Endothelial cell of umbilical vein (primary cell): Measurements from ENCODE around the gene ZNF48. TPM values are rescaled to one million over a fixed set of nuclear protein-coding genes. Genes with fewer than 3 reads are reported as not detected.

Experiments used
- BruUV-seq: library from RNA; stranded (reverse); fragments of 400-500 nt; replicated peaks from 2 replicates; lab custom pipeline; 2021; lab: Mats Ljungman, UMichigan
- CTCF ChIA-PET: fragments of 300-600, 350-600 bp; sonication (Branson Sonifier 250); formaldehyde crosslinking; loops from one replicate; lab custom pipeline; 2021; ENCODE audit warnings: antibody characterized with exemption, inconsistent platforms; lab: Charles Lee
- POLR2A ChIA-PET: fragments of 300-600, 350-600 bp; sonication (Branson Sonifier 250); formaldehyde crosslinking; loops from one replicate; lab custom pipeline; 2021; ENCODE audit warnings: antibody characterized with exemption, inconsistent platforms; lab: Charles Lee
- DNase-seq: peaks from one replicate; pipeline ENCODE4 v3.0.0-alpha.2; 2011; ENCODE audit warnings: low read depth, low spot score
- FAIRE-seq: peaks from 2 replicates; lab custom pipeline; 2011; peaks lifted over from hg19 to GRCh38; lab: Jason Lieb, UNC
- H2AFZ ChIP-seq: 2 replicates; pipeline ENCODE4 v1.6.0; 2012; ENCODE audit warnings: low read depth, low read length, control low read depth, inconsistent platforms
- H3K27ac ChIP-seq: 2 replicates; pipeline ENCODE4 v1.5.1; 2011; ENCODE audit warnings: low read depth, mild to moderate bottlenecking, control low read depth, low read length, moderate library complexity; ENCODE audit not compliant: insufficient read depth
- H3K27me3 ChIP-seq, 2 experiments: 2 replicates each; pipeline versions ENCODE4 v1.6.0 to v1.6.1; 2011; ENCODE audit warnings: low read length in 2 of 2, mixed read lengths in 1 of 2; ENCODE audit not compliant: control insufficient read depth in 2 of 2, insufficient read depth in 2 of 2
- H3K36me3 ChIP-seq, 2 experiments: 2 replicates in 1 of 2; 3 replicates in 1 of 2; pipeline ENCODE4 v1.5.1; 2011; ENCODE audit warnings: low read length in 2 of 2, mild to moderate bottlenecking in 1 of 2, moderate library complexity in 1 of 2; ENCODE audit not compliant: control insufficient read depth in 2 of 2, insufficient read depth in 2 of 2; ENCODE audit errors: extremely low read depth in 1 of 2
- H3K4me1 ChIP-seq: 3 replicates; pipeline ENCODE4 v1.5.1; 2011; ENCODE audit warnings: mild to moderate bottlenecking, low read length; ENCODE audit not compliant: control insufficient read depth, insufficient read depth; ENCODE audit errors: extremely low read depth
- H3K4me2 ChIP-seq: 2 replicates; pipeline ENCODE4 v1.6.1; 2011; ENCODE audit warnings: low read length, control low read depth, mixed read lengths; ENCODE audit not compliant: insufficient read depth
- H3K4me3 ChIP-seq, 3 experiments: fragments of 200-600 bp in 1 of 3; sonication (generic), shearing (Covaris generic) in 1 of 3; replicated peaks in 1 of 3; 2 replicates each; pipeline ENCODE4 v1.5.1; 2011 to 2016; ENCODE audit warnings: control low read depth in 3 of 3, low read length in 3 of 3, mild to moderate bottlenecking in 2 of 3, inconsistent platforms in 1 of 3, low read depth in 1 of 3, moderate library complexity in 1 of 3; ENCODE audit not compliant: insufficient read depth in 1 of 3
- H3K79me2 ChIP-seq: 2 replicates; pipeline ENCODE4 v1.6.0; 2012; ENCODE audit warnings: low read length, inconsistent platforms; ENCODE audit not compliant: control insufficient read depth, insufficient read depth
- H3K9ac ChIP-seq: replicated peaks from 2 replicates; pipeline ENCODE3; 2011; ENCODE audit warnings: low read length, control low read depth; ENCODE audit not compliant: insufficient read depth; ENCODE audit errors: extremely low read depth
- H3K9me1 ChIP-seq: replicated peaks from 3 replicates; pipeline ENCODE4 v1.6.0; 2011; ENCODE audit warnings: mild to moderate bottlenecking, low read length; ENCODE audit not compliant: control insufficient read depth, insufficient read depth; ENCODE audit errors: extremely low read depth
- H3K9me3 ChIP-seq: replicated peaks from 2 replicates; pipeline ENCODE4 v1.5.1; 2012; ENCODE audit warnings: low read length, inconsistent platforms; ENCODE audit not compliant: control insufficient read depth, insufficient read depth
- H4K20me1 ChIP-seq: replicated peaks from 2 replicates; pipeline ENCODE3; 2011; ENCODE audit warnings: mild to moderate bottlenecking, low read length; ENCODE audit not compliant: control insufficient read depth, insufficient read depth; ENCODE audit errors: extremely low read depth
- CTCF ChIP-seq, 2 donors: IDR thresholded peaks; 1 replicate in 1 of 2; 2 replicates in 1 of 2; pipeline ENCODE4 v1.5.1; 2011; ENCODE audit warnings: low read length in 2 of 2, mild to moderate bottlenecking in 2 of 2, moderate library complexity in 2 of 2, control low read depth in 1 of 2, inconsistent platforms in 1 of 2, low read depth in 1 of 2; ENCODE audit not compliant: insufficient read depth in 1 of 2; ENCODE audit errors: extremely low read depth in 1 of 2
- EZH2 ChIP-seq: IDR thresholded peaks from 2 replicates; pipeline ENCODE4 v1.6.1; 2012; ENCODE audit warnings: borderline replicate concordance, low read depth, mild to moderate bottlenecking, moderate library complexity, low read length, inconsistent platforms; ENCODE audit not compliant: severe bottlenecking
- FOS ChIP-seq: IDR thresholded peaks from 2 replicates; pipeline ENCODE4 v1.6.1; 2011; ENCODE audit warnings: mild to moderate bottlenecking, low read length, moderate library complexity, borderline replicate concordance; ENCODE audit not compliant: insufficient read depth
- GATA2 ChIP-seq: IDR thresholded peaks from 2 replicates; pipeline ENCODE4 v1.7.0; 2011; ENCODE audit warnings: low read depth, mild to moderate bottlenecking, moderate library complexity, mixed read lengths, low read length; ENCODE audit not compliant: insufficient read length, insufficient read depth
- JUN ChIP-seq: IDR thresholded peaks from 2 replicates; pipeline ENCODE4 v1.6.1; 2011; ENCODE audit warnings: borderline replicate concordance, low read depth; ENCODE audit not compliant: insufficient read length, insufficient read depth
- MAX ChIP-seq: IDR thresholded peaks from 2 replicates; pipeline ENCODE4 v1.6.1; 2011; ENCODE audit not compliant: insufficient read depth, insufficient read length
- MYC ChIP-seq: IDR thresholded peaks from one replicate; pipeline ENCODE4 v1.6.1; 2011; ENCODE audit warnings: mild to moderate bottlenecking, low read depth, low read length
- POLR2A ChIP-seq: IDR thresholded peaks from 2 replicates; pipeline ENCODE4 v1.6.1; 2012; ENCODE audit warnings: low read depth, mild to moderate bottlenecking, control low read depth, low read length
- POLR2AphosphoS5 ChIP-seq: IDR thresholded peaks from 2 replicates; pipeline ENCODE4 v1.6.1; 2012; ENCODE audit warnings: low read depth, mild to moderate bottlenecking, control low read depth, low read length, moderate library complexity; ENCODE audit not compliant: insufficient read depth
- dilution Hi-C: fragments of 300-500 bp; cut with MboI; formaldehyde crosslinking; loops from one replicate; pipeline ENCODE4 v1.15.0; 2019; ENCODE audit warnings: low sequenced_read_pairs; ENCODE audit not compliant: extremely low pct_ligation_motif_present
- intact Hi-C: fragments of 100-400 bp; cut with micrococcal nuclease; formaldehyde crosslinking; loops from one replicate; pipeline ENCODE4 v1.10.0; 2022
- polyA plus RNA-seq, 4 experiments: library from polyadenylated mRNA; depleted of rRNA in 3 of 4; stranded (reverse) in 3 of 4; unstranded in 1 of 4; fragments of >200 nt; gene quantifications; 2 replicates each; pipeline versions ENCODE4 v1.2.1 to v1.2.3, GENCODE V29; 2011 to 2012; ENCODE audit warnings: missing spikeins in 1 of 4
- total RNA-seq: library from RNA; stranded (reverse); gene quantifications from 2 replicates; pipeline ENCODE4 v1.2.3, GENCODE V29; 2021

ZNF48 gene
- total and polyA plus RNA-seq, 2 donors (not counting 3 experiments of a cell fraction or from before 2014, with no cell fraction given): 15.3 to 16.1 TPM

- no peak overlapping the region for H3K9ac ChIP-seq
- H3K36me3 ChIP-seq: peaks cover 2 to 34% of the 10 kb centered on the region in 2 experiments
- no peak overlapping the region for H3K27ac ChIP-seq
- CTCF ChIA-PET: interaction anchor here (1.8 kb wide), 1 partner anchor 48 kb away, joined by 5 read pairs; no protein-coding TSS in a partner anchor
- H3K4me3 ChIP-seq: no peak overlapping the region
- no peak for FAIRE-seq
- no peak overlapping the region for H2AFZ ChIP-seq
- no peaks in the 10 kb centered on the region for H3K27me3 ChIP-seq
- DNase-seq: no peak
- H3K4me1 ChIP-seq: no peaks in the 10 kb centered on the region
- dilution Hi-C loops (no loop called here), intact Hi-C loops (no loop called here)
- H4K20me1 ChIP-seq: no peaks in the 10 kb centered on the region
- TF ChIP-seq JUN (no peak), GATA2 (no peak), POLR2AphosphoS5 (no peak)
- no peak overlapping the region for H3K4me2 ChIP-seq
- no peaks in the 10 kb centered on the region for H3K9me3 ChIP-seq
- H3K9me1 ChIP-seq: no peaks in the 10 kb centered on the region
- POLR2A ChIA-PET: no interaction called here
- peaks cover 43% of the 10 kb centered on the region for H3K79me2 ChIP-seq
- no TSS peak for BruUV-seq
Observed at GRCh38 chr16:30361180-30361579, 34.0 kb upstream of the ZNF48 start.

GRCh38 chr16:30365200-30365599 lies 30.0 kb upstream of the ZNF48 start:
- intact Hi-C loops: no loop called here
- Histone ChIP-seq H3K27me3 (no peaks in the 10 kb centered on the region), H3K27ac (no peak overlapping the region), H3K9me3 (no peaks in the 10 kb centered on the region), H3K9ac (no peak overlapping the region), H3K4me3 (no peak overlapping the region), H2AFZ (no peak overlapping the region), H3K79me2 (peaks cover 77% of the 10 kb centered on the region), H3K4me1 (peaks cover 19% of the 10 kb centered on the region), H3K9me1 (no peaks in the 10 kb centered on the region), H4K20me1 (no peaks in the 10 kb centered on the region), H3K4me2 (no peak overlapping the region), H3K36me3 (peaks cover 6 to 12% of the 10 kb centered on the region in 2 experiments)
- dilution Hi-C loops: no loop called here
- no TSS peak for BruUV-seq
- DNase-seq (no peak), FAIRE-seq (no peak)
- ChIA-PET POLR2A (no interaction called here), CTCF (interaction anchor here (1.6 to 2.1 kb wide), 2 partner anchors 233 to 273 kb away, joined by 5 to 7 read pairs; partner anchors contain the start of gene TBX6)
- TF ChIP-seq GATA2: no peak
- no peak for TF ChIP-seq EZH2
- TF ChIP-seq POLR2A: no peak
- TF ChIP-seq JUN: no peak
- TF ChIP-seq MYC: no peak
- no peak for TF ChIP-seq FOS
- TF ChIP-seq MAX: no peak
- TF ChIP-seq POLR2AphosphoS5: no peak
- no peak for TF ChIP-seq CTCF (IDR thresholded peaks at IDR 0.05; ENCODE audit: extremely low read depth in 1 of 2, insufficient read depth in 1 of 2, low read depth in 1 of 2, low read length in 2 of 2)
